ENCODE measurements around the gene HMGN1. TPM values are rescaled to one million over a fixed set of nuclear protein-coding genes. Genes with fewer than 3 reads are reported as not detected.
A peak's percentile ranks its signal among the peaks of the same experiment; 100 is the strongest.

Gene HMGN1
- total RNA-seq, 1 donor, result 154 TPM

GRCh38 chr21:39315603-39316445 is 33.1 kb downstream of the HMGN1 start:
- no peaks in the 10 kb centered on the region for H3K9me3 ChIP-seq (ENCODE audit: low read depth, low read length)
- TF ChIP-seq CTCF (IDR thresholded peaks at IDR 0.05; ENCODE audit: extremely low read depth, low read depth, low read length), result no peak
- no peak overlapping the region for H3K4me3 ChIP-seq (ENCODE audit: insufficient read depth, low read length)
- no peak overlapping the region for H3K4me2 ChIP-seq (ENCODE audit: insufficient read depth, low read length)
- peaks cover 17% of the 10 kb centered on the region for H3K79me2 ChIP-seq (ENCODE audit: insufficient read depth, low read length)
- H3K4me1 ChIP-seq (ENCODE audit: insufficient read depth, low read length), result peaks cover 12% of the 10 kb centered on the region
- H4K20me1 ChIP-seq (ENCODE audit: insufficient read depth, low read length), result peaks cover 1% of the 10 kb centered on the region
- no peaks in the 10 kb centered on the region for H3K27me3 ChIP-seq (ENCODE audit: insufficient read depth, low read length)
- no peak overlapping the region for H3K27ac ChIP-seq (ENCODE audit: low read depth, low read length)
- no peak overlapping the region for H2AFZ ChIP-seq (ENCODE audit: low read length)
- H3K36me3 ChIP-seq (ENCODE audit: insufficient read depth, low read length), result peaks cover 7% of the 10 kb centered on the region
- no peak for DNase-seq (ENCODE audit: insufficient read length, low spot score, missing footprints)

- no peaks in the 10 kb centered on the region for H3K27me3 ChIP-seq (ENCODE audit: insufficient read depth, low read length)
- H2AFZ ChIP-seq (ENCODE audit: low read length), result peak overlapping the region; percentile 95
- H3K4me1 ChIP-seq (ENCODE audit: insufficient read depth, low read length), result peaks cover 8% of the 10 kb centered on the region
- no peak for TF ChIP-seq CTCF (IDR thresholded peaks at IDR 0.05; ENCODE audit: extremely low read depth, low read depth, low read length)
- H3K4me3 ChIP-seq (ENCODE audit: insufficient read depth, low read length), result peak overlapping the region; percentile 88
- DNase-seq (ENCODE audit: insufficient read length, low spot score, missing footprints), result peak; percentile 92
- H3K9me3 ChIP-seq (ENCODE audit: low read depth, low read length), result no peaks in the 10 kb centered on the region
- peak overlapping the region; percentile 86 for H3K27ac ChIP-seq (ENCODE audit: low read depth, low read length)
- peaks cover 5% of the 10 kb centered on the region for H4K20me1 ChIP-seq (ENCODE audit: insufficient read depth, low read length)
- peaks cover 29% of the 10 kb centered on the region for H3K79me2 ChIP-seq (ENCODE audit: insufficient read depth, low read length)
- H3K36me3 ChIP-seq (ENCODE audit: insufficient read depth, low read length), result peaks cover 13% of the 10 kb centered on the region
- H3K4me2 ChIP-seq (ENCODE audit: insufficient read depth, low read length), result peak overlapping the region; percentile 92
Measured at GRCh38 chr21:39314143-39315027, 34.5 kb downstream of the HMGN1 start.

GRCh38 chr21:39313571-39314142 is 35.2 kb downstream of the HMGN1 start, which contains the start of gene BRWD1:
Gene BRWD1 (minus strand): TSS chr21:39313632. CDS start chr21:39313491, 141 bp downstream.
- Histone ChIP-seq H3K4me1 (ENCODE audit: insufficient read depth, low read length) (peaks cover 8% of the 10 kb centered on the region), H2AFZ (ENCODE audit: low read length) (peak within 1 kb of the TSS; percentile 95), H3K27ac (ENCODE audit: low read depth, low read length) (peak within 1 kb of the TSS; percentile 86), H3K79me2 (ENCODE audit: insufficient read depth, low read length) (peaks cover 37% of the 10 kb centered on the region), H4K20me1 (ENCODE audit: insufficient read depth, low read length) (peaks cover 7% of the 10 kb centered on the region), H3K27me3 (ENCODE audit: insufficient read depth, low read length) (no peaks in the 10 kb centered on the region), H3K4me3 (ENCODE audit: insufficient read depth, low read length) (peak within 1 kb of the TSS; percentile 88), H3K36me3 (ENCODE audit: insufficient read depth, low read length) (peaks cover 15% of the 10 kb centered on the region), H3K9me3 (ENCODE audit: low read depth, low read length) (no peaks in the 10 kb centered on the region), H3K4me2 (ENCODE audit: insufficient read depth, low read length) (peak within 1 kb of the TSS; percentile 92)
- peak; percentile 97 for DNase-seq (ENCODE audit: insufficient read length, low spot score, missing footprints)
- no peak for TF ChIP-seq CTCF (IDR thresholded peaks at IDR 0.05; ENCODE audit: extremely low read depth, low read depth, low read length)

All from osteoblast (primary cell).